Right renal cortex interstitium (tissue), 3 donors: ENCODE data around the gene CDK13. TPM values are rescaled to one million over a fixed set of nuclear protein-coding genes. Genes with fewer than 3 reads are reported as not detected.

Source experiments
- DNase-seq, 3 donors: peaks; one replicate each; pipeline ENCODE4 v3.0.0-alpha.2; 2013; ENCODE audit warnings: low read depth in 3 of 3, low spot score in 2 of 3
- polyA plus RNA-seq, 3 donors: library from polyadenylated mRNA; unstranded; fragments of 120-200 nt; gene quantifications; one replicate each; pipeline ENCODE4 v1.2.1, GENCODE V29; 2013; ENCODE audit not compliant: insufficient read length in 3 of 3

Gene CDK13
- polyA plus RNA-seq, 3 donors: 60.7 to 72.6 (median 66.1) TPM

DNA sequence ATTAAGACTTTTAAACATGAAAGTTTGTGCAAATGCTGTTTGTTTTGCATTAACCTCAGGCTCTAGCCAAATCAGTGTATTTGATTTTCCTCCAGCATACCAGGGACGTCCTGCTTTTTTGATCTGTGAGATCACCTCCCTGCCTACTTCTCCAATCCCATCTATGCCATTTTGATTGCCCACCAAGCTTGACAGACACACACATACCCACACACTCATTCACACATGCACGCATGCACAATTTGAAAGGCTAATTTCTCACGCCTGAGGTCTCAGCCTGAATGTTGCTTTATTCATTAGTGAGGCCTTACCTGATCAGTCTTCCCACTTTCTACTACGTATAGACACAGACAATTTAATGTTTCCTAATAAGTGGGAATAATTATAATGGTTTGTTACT is 53.5 kb downstream of the CDK13 start:
- no peak for DNase-seq

DNA sequence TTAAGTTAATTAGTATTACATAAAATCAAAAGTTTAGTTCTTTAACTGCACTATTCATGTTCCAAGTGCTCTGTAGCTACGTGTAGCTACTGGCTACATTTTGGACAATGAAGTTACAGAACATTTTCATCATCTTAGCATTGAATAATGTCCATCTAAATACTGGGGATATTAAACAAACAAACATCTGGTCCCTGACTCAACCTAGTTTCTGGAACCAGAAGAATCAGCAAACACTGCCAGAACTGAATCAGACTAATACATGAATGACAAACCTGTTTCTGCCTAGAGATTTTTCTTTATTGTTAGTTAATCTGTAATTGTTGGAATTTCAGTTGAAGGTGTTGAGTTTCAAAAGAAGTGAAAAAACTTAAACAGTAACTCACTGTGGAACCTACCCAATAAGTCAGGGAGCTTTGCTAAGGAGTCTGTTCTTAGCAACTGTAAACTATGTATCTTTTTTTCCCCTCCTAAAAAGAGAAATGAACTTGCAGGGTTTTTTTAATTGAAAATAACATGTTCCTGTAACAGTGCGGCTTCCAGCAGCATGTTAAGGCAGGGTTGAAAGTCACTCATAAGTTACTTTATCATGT is 58.3 kb downstream of the CDK13 start:
- no peak for DNase-seq

DNA sequence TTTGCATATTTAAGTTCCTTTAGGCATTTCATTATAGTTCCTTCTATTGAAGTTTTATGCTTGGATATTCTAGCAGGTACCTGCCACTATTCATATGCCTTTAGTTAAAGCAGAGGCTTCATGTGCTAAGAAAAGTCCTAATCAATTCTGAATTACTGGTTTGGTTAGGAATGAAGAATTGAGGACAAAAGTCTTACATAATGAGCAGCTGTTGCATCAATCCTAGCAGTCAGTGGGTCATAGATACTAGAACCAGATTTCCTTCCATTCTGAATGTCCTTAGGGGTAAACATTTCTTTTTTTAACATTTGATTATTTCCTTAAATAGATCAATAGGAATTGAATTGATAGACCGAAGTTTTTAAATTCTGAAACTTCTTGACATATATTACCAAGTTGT is 59.2 kb downstream of the CDK13 start:
- no peak for DNase-seq

DNA sequence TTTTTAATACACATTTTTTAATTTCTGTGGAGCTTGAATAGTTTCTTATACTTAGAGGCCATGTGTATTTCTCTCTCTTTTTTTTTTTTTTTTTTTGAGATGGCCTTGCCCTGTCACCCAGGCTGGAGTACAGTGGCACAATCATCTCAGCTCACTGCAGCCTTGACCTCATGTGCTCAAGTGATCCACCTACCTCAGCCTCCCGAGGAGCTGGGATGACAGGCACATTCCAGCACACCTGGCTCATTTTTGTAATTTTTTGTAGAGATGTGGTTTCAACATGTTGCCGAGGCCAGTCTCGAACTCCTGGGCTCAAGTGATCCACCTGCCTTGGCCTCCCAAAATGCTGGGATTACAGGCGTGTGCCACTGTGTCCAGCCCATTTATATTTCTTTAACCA is 64.3 kb downstream of the CDK13 start:
- DNase-seq: no peak

DNA sequence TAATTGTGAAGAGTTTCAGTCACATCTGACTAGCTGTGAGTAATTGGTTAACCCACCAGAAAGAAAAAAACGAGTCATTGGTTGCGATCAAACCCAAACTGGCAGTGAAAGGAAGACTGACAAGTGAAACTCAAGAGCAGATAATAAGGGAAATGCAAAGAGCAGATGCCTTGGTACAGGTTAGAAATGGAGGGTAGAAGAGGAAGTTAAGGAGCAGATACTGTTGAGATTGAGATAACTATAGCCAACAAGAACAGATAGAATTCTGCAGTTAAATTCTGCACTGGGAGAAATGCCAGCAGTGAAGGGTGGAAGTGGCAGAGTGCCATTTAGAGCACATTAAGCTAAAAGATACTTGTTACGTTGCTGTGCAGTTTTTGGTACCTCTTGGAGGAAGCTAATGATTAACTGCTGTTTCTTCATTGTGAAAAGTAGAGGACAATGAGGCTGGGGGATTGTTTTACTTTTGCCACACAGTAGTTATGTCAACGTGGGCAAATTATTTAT is 65.8 kb downstream of the CDK13 start:
- DNase-seq: no peak

DNA sequence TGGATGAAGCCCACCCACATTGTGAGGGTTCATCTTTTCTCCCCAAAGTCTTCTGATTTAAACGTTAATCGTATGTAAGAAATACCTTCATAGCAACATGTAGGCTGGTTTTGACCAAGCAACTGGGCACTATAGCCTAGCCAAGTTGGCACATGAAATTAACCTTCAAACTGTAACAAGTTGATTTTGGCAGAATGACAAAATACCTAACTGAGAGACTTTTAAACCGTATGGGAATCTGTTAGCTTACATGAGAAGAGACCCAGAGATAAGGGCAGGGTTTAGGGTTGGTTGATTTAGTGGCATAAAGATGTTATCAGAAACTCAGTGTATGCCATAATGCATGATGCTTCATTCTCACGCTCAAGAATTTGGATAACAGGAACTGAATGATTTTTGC is 69.5 kb downstream of the CDK13 start:
- no peak for DNase-seq

DNA sequence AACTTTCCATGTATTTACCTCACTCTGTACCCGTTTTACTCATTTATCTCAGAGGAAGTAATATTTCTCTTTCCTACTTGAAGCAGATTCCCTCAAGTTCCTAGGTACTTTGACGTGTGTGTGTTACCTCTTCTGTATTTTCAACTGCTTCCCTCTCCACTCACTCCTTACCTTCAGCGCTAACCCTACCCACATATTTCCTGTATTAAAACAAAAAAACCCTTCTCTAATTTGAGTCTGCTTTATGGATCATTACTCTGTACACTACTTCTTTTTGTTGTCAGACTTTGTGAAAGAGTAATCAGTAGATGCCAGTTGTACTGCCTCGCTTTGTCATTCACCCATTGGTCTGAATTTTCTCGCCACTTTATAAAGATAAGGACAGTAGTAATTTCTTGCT is 74.0 kb downstream of the CDK13 start:
- no peak for DNase-seq

DNA sequence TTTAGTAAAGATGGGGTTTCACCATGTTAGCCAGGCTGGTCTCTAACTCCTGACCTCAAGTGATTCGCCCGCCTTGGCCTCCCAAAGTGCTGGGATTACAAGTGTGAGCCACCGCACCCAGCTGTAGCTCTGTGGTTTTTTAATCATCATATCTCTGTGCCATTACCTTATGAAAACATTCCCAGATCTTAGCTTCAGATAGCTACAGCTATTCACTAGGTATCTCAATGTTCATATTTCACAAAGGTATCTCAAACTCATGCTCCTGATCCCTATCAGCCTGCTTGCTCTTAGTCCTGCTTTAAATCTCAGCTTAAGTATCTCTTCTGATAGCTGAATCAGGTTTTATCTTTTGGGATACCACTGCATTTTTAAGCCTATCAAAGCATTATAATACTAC is 74.8 kb downstream of the CDK13 start:
- no peak for DNase-seq

DNA sequence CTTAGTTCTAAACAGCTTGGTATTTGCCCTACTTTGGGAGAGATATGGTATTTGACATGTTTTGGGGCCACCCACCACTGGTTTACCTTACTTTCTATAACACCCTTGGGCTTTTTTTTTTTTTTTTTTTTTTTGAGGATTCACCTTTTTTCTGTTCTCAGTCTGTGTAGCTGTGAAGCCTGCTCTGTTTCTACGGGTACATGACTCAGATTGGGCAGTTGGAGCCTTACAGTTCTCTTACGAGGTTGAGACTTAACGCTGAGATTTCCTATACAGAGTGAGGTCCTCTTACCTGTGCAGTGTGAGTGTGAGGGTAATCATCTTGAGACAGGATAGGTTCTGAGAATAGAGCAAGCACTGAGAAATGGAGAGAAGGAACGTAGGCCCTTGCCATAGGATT is 77.5 kb downstream of the CDK13 start:
- DNase-seq: no peak

DNA sequence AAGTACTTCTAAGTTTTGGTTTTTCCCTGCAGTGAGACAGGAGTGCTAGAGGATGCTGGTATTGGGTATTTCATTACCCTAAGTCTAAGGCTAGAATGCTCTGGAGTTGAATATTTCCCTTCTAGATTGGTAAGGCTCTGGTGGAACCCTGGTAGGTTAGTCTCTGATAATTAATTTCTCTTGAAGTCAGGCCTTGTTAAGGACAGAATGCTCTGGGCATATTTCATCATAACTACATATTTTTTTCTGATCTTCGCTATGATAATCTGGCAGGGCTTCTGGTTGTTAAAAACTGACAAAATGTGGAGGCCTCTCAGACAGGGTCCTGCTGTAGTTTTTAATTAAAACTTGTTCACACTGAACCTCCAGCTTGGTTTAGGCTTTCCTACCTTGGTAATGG is 83.8 kb downstream of the CDK13 start:
- no peak for DNase-seq

DNA sequence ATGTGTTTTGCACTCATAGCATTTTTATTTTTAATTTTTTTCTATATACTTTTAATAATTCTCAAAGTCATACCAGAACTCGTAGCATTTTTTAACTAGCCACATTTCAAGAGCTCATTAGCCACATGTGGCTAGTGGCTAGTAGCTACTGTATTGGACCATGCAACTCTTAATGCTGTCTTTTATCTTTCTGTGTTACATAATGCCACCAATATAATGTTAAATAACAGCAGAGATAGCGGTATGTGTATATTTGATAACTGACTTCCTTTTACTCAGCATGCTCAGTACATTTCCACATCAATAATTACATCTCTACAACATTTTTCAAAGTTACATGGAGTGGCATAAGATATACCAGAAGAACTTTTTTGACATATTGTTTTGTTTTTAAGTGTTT is 91.4 kb downstream of the CDK13 start:
- no peak for DNase-seq

DNA sequence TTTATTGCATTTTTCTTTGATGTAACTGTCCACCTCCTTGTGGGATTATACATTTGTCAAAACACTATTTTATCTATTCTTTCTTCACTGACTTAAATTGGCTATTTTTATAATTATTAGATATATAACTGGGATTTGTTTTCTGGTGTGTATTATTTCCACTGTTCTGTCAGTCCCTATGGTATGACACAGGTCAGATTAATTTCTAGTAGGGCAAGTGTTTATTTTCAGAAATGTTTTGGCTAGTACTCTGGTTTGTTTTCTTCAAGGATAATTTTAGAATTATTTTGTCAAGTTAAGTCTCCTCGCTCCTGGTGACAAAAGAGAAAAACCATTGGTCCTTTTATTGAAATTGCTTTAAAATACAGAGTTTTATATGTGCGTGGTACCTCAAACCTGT is 93.1 kb downstream of the CDK13 start:
- DNase-seq: no peak

DNA sequence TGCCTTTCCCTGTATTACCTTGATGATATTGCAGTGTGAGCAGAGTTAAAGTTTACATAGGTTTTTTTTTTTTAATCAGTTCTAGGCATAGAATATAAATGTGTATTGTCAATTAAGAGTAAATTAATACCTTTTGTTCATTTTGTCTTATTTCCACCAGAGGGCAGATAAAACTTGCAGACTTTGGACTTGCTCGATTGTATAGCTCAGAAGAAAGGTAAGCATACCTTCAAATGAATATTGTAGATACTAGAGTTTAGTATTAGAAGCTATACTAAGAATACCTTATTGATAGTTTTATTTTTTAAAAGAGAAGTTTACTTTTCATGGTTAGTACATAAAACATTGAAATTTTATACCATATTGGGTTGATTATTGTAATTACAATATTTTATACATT is 97.6 kb downstream of the CDK13 start:
- no peak for DNase-seq

DNA sequence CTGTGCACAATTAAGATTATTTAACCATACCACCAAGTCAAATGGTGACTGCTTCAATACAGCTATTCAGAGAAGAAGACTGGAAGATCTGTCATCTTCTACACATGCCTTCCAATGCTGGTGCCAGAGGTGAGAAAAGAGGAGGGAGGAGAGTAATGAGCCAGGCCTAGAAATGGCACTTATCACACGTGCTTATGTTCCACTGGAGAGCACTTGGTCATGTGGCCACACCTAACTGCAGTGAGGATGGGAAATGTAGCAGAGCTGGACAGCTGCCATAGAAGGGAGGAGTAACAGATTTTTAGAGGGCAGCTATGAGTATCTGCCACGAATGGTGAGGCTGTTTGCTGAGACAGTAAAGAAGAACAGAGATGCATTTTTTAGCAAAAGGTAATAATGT is 107.2 kb downstream of the CDK13 start:
- no peak for DNase-seq

DNA sequence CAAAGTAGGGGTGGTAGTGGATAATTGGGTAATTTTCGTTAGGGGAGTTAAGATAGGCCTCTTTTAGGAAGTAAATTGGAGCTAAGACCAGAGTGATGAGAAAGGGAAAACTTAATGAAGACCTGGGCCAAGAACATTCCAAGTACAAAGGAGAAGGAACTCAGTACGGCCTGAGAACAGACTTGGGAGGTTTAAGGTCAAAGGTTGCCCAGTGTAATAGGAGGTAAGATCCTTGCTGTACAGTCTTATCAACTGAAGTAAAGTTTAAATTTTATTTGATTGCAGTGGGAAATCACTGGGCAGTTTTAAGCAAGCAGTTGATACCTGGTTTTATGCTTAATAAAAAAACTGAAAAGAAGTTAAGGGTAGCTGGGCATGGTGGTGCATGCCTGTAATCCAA is 108.0 kb downstream of the CDK13 start:
- DNase-seq: no peak

DNA sequence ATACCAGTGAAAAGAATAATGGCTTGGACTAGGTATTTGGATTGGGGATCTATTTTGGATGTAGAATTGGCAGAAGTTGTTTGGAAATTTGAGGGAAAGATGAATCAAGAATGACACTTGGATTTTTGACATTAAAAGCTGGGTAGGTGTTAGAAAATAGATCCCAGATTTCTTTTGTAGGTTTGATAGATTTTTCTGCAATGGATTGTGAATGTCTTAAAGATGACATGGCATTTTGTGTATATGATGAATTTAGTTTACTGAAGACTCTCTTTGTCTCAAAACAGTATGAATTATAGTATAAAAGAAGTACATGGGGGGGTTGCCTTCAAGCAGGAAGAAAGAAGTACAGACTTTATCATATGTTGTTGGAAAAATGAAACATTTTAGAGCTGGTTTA is 108.6 kb downstream of the CDK13 start:
- DNase-seq: no peak

DNA sequence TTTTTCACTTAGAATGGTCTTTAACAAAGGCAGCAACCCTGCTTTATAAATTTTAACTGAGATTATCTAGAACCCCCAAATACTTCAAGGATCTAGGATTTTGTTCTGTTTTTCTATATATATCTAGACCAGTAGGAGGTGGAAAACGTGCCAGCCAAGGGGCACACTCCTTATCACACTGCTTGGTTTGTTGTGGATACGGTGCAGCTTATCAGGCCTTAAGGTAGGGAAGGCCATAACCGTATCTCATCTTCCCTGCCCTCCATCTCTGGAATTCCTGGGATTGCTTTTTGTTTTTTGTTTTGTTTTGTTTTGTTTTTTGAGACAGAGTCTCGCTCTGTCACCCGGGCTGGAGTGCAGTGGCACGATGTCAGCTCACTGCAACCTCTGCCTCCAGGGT is 109.0 kb downstream of the CDK13 start:
- no peak for DNase-seq

DNA sequence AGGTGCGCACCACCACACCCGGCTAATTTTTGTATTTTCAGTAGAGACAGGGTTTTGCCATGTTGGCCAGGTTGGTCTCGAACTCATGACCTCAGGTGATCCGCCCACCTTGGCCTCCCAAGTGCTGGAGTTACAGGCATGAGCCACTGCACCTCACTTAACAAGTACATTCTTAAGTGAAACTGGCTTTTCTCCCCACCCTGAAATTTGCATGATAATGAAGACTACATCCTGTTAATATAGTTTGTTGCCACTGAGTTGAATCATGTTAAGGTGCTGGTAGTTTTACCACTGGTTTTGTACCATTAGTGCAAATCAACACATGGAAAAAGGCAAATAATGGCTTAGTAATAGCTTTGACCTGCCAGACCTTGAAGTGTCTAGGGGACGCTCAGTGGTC is 122.2 kb downstream of the CDK13 start:
- DNase-seq: no peak

DNA sequence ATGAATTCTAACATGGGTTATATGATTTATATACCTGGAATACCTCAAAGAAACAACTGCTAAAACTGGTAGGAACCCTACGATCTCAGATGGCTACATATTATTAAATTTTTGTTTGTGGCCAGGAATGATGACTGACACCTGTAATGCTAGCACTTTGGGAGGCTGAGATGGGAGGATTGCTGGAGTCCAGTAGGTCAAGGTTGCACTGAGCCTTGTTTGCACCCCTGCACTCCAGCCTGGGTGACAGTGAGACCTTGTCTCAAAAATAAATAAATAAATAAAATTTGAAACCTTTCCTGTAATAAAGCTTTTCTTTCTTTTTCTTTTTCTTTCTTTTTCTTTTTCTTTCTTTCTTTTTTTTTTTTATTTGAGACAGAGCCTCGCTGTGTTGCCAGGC is 123.2 kb downstream of the CDK13 start:
- no peak for DNase-seq

DNA sequence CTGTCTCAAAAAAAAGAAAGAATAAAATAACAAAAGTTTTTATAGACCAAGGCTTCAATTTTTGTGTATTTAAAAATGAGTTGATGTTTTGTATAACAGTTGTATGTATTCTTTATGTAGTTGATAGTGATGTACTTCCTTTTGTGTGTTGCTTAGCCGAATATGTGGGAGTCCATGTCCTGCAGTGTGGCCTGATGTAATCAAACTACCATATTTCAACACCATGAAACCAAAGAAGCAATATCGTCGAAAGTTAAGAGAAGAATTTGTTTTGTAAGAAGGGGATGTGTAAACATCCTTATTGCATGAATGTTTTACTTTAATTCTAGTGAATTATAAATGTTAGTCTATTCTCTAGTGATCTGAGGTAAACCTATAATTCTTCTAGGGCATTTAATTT is 127.8 kb downstream of the CDK13 start:
- no peak for DNase-seq

DNA sequence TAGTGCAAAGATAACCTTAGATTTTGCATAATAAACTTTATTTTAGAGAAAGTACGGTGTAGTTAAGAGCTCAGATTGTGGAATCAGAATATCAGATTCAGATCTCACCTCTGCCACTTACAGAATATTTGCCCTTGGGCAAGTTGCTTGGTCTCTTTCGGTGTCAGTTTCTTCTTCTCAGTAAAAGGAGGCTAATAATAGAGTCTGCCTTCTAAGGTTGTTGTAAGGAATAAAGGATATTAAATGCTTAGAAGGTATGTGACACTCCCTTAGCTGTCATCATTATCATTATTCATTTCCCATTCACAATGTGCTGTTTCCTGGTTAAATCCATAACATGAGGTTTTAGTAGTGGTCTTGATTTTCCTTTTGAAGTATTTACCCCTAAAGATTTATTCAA is 142.1 kb downstream of the CDK13 start:
- no peak for DNase-seq

DNA sequence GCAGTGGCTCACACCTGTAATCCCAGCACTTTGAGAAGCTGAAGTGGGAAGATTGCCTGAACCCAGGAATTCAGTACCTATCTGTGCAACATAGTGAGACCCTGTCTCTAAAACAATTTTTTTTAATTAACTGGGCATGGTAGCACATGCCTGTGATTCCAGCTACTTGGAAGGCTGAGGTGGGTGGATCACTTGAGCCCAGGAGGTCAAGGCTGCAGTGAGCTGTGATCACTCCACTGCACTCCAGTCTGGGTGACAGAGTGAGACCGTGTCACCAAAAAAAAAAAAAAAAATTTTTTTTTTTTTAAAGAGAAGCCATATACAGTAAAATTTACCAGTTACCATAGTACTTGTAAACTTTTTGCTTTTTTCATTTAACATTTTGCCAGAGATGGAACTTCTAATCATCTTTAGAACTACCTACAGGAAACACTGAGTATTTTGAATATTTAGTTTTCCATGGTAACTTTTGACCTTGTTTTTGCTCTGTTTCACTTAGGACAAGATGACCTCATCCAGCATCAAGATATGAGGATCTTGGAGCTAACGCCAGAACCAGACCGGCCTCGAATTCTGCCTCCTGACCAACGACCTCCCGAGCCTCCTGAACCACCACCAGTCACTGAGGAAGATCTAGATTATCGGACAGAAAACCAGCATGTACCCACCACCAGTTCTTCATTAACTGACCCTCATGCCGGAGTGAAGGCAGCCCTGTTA is 143.7 kb downstream of the CDK13 start:
- DNase-seq: no peak

DNA sequence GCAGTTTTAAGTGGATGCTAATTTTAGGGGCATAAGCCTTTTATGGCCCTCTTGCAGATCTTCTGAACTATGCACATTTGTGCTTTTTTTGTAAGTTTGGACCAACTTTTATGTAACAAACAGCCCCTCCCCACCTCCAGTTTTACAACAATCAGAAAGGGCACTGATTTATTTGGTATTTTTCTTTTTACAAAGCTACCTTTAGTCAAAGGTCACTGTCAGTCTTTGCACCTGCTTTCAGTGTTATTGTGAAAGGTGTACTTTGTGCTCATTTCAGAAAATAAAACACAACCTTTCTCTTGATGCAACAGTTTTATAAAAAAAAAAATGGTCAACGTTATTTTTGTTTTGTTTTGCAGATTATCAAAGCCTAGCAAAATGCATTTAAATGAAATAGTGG is 145.2 kb downstream of the CDK13 start:
- no peak for DNase-seq
